HepG2 (cell line): Measurements from ENCODE around the gene MYRFL. TPM values are rescaled to one million over a fixed set of nuclear protein-coding genes. Genes with fewer than 3 reads are reported as not detected.

Source experiments
- ATAC-seq: fragments of 200-7000 bp; cut with Tn5 transposase; 3 replicates; pipeline ENCODE4 v1.9.1; 2020; ENCODE audit warnings: mild to moderate bottlenecking, moderate library complexity
- BruUV-seq: library from RNA; stranded (reverse); fragments of 400-500 nt; replicated peaks from 2 replicates; lab custom pipeline; 2021; lab: Mats Ljungman, UMichigan
- CTCF ChIA-PET: fragments of 300-600 bp; formaldehyde crosslinking; extraction: SDS; loops from one replicate; lab custom pipeline; 2021; ENCODE audit warnings: low total read pairs, inconsistent platforms, low intra/inter-chr PET ratio; lab: Yijun Ruan, JAX
- POLR2A ChIA-PET: fragments of 350-600 bp; sonication (Branson Sonifier 250); formaldehyde crosslinking; loops from one replicate; lab custom pipeline; 2020; ENCODE audit warnings: antibody characterized with exemption, inconsistent platforms; lab: Yijun Ruan, JAX
- DNase-seq: peaks from one replicate; pipeline ENCODE4 v3.0.0-alpha.2; 2015; ENCODE audit warnings: low spot score
- FAIRE-seq: peaks from 3 replicates; lab custom pipeline; 2011; peaks lifted over from hg19 to GRCh38; lab: Jason Lieb, UNC
- H2AFZ ChIP-seq: one replicate; pipeline ENCODE4 v1.6.1; 2011; ENCODE audit warnings: low read length, inconsistent platforms
- H3K27ac ChIP-seq: fragments of 300-600 bp; 3 replicates; pipeline ENCODE4 v1.8.0; 2011; ENCODE audit warnings: mixed run types, mild to moderate bottlenecking, mixed read lengths, low read length, inconsistent platforms; ENCODE audit not compliant: insufficient read depth; ENCODE audit errors: extremely low read length
- H3K27me3 ChIP-seq, 2 experiments: fragments of 200-600 bp in 1 of 2; 2 replicates in 1 of 2; 3 replicates in 1 of 2; pipeline versions ENCODE4 v1.6.0 to v1.8.0; 2011; ENCODE audit warnings: low read length in 2 of 2, mild to moderate bottlenecking in 2 of 2, moderate library complexity in 2 of 2, inconsistent platforms in 1 of 2; ENCODE audit not compliant: insufficient read depth in 2 of 2, control insufficient read depth in 1 of 2
- H3K36me3 ChIP-seq, 2 experiments: fragments of 200-600 bp in 1 of 2; replicated peaks in 1 of 2; 2 replicates in 1 of 2; 3 replicates in 1 of 2; pipeline versions ENCODE4 v1.5.1 to v1.8.0; 2011; ENCODE audit warnings: low read length in 2 of 2, inconsistent platforms in 1 of 2; ENCODE audit not compliant: insufficient read depth in 2 of 2, control insufficient read depth in 1 of 2
- H3K4me1 ChIP-seq: 2 replicates; pipeline ENCODE4 v1.5.1; 2012; ENCODE audit warnings: low read length, inconsistent platforms; ENCODE audit not compliant: insufficient read depth
- H3K4me2 ChIP-seq: 2 replicates; pipeline ENCODE4 v1.6.0; 2011; ENCODE audit warnings: low read depth, low read length, inconsistent platforms
- H3K4me3 ChIP-seq, 3 experiments: fragments of 200-600 bp in 1 of 3; sonication (generic), shearing (Covaris generic) in 1 of 3; replicated peaks in 1 of 3; 2 replicates each; pipeline ENCODE4 v1.5.1; 2011 to 2016; ENCODE audit warnings: low read length in 3 of 3, inconsistent platforms in 2 of 3, low read depth in 2 of 3, mild to moderate bottlenecking in 2 of 3, control low read depth in 1 of 3, mixed read lengths in 1 of 3; ENCODE audit not compliant: insufficient read depth in 1 of 3
- H3K79me2 ChIP-seq: one replicate; pipeline ENCODE4 v1.6.1; 2011; ENCODE audit warnings: low read length, inconsistent platforms; ENCODE audit not compliant: insufficient read depth
- H3K9ac ChIP-seq: 2 replicates; pipeline ENCODE4 v1.6.0; 2011; ENCODE audit warnings: mild to moderate bottlenecking, low read depth, low read length, inconsistent platforms; ENCODE audit not compliant: insufficient read depth
- H3K9me3 ChIP-seq: 2 replicates; pipeline ENCODE4 v1.5.1; 2012; ENCODE audit warnings: mild to moderate bottlenecking, low read length
- H4K20me1 ChIP-seq: 2 replicates; pipeline ENCODE4 v1.6.0; 2011; ENCODE audit warnings: inconsistent platforms, mild to moderate bottlenecking, low read length, moderate library complexity; ENCODE audit not compliant: insufficient read depth
- MAF1 ChIP-seq: sonication (generic); formaldehyde crosslinking; IDR thresholded peaks from 2 replicates; pipeline ENCODE4 v1.5.0; 2020; ENCODE audit warnings: missing genetic modification reagents, borderline replicate concordance
- MAFK ChIP-seq, 2 experiments: IDR thresholded peaks in 1 of 2; conservative IDR thresholded peaks in 1 of 2; 2 replicates each; pipeline ENCODE4 v1.6.1; 2011; ENCODE audit warnings: improper control_type of control experiment in 2 of 2, low read length in 2 of 2
- MATR3 ChIP-seq: sonication (generic); formaldehyde crosslinking; IDR thresholded peaks from 2 replicates; pipeline ENCODE4 v1.4.0; 2020; ENCODE audit warnings: missing genetic modification reagents
- ZNF431 ChIP-seq: sonication (generic); formaldehyde crosslinking; IDR thresholded peaks from 2 replicates; pipeline ENCODE4 v1.9.0; 2022; ENCODE audit warnings: missing genetic modification reagents, low read depth, mild to moderate bottlenecking, borderline replicate concordance
- ZNF552 ChIP-seq: sonication (generic); formaldehyde crosslinking; IDR thresholded peaks from 2 replicates; pipeline ENCODE4 v1.9.0; 2022; ENCODE audit warnings: missing genetic modification reagents, mild to moderate bottlenecking, borderline replicate concordance
- ZNF564 ChIP-seq: sonication (generic); formaldehyde crosslinking; IDR thresholded peaks from 2 replicates; pipeline ENCODE4 v1.8.1; 2023; ENCODE audit warnings: mild to moderate bottlenecking, missing genetic modification reagents
- WGBS: methylation state at CpG from one replicate; pipeline ENCODE4 v1.1.6; 2017; ENCODE audit warnings: low lambda C conversion rate; 5-methylcytosine and 5-hydroxymethylcytosine counted together
- in situ Hi-C: cut with HindIII; loops from 2 replicates; pipeline ENCODE4 v1.10.0; 2017; ENCODE audit warnings: low pct_unique_long_range_greater_than_20kb; ENCODE audit not compliant: extremely low pct_ligation_motif_present
- intact Hi-C: fragments of 100-400 bp; cut with micrococcal nuclease; formaldehyde crosslinking; loops from one replicate; pipeline ENCODE4 v1.10.0; 2022; ENCODE audit not compliant: unreplicated experiment
- polyA plus RNA-seq, 8 experiments: library from polyadenylated mRNA; depleted of rRNA in 3 of 8; stranded (reverse) in 7 of 8; unstranded in 1 of 8; fragments of >200 nt; fragmentation: Illumina TruSeq in 4 of 8; extraction: Trizol in 4 of 8; gene quantifications; 2 replicates each; pipeline versions ENCODE4 v1.2.1 to v1.2.3, GENCODE V29; 2011 to 2016; ENCODE audit warnings: low read depth in 4 of 8, missing spikeins in 1 of 8, mixed read lengths in 1 of 8; ENCODE audit not compliant: insufficient read depth in 1 of 8
- total RNA-seq, 5 experiments: library from RNA; depleted of rRNA; stranded (reverse); fragments of >200 nt; fragmentation: Illumina TruSeq; extraction: Trizol; gene quantifications; 2 replicates each; pipeline ENCODE4 v1.2.3, GENCODE V29; 2016; ENCODE audit warnings: low read depth in 1 of 5
- TF ChIP-seq, protein P1 (sequence below): sonication (generic); formaldehyde crosslinking; IDR thresholded peaks from 2 replicates; pipeline ENCODE4 v1.5.1; 2020; ENCODE audit warnings: mild to moderate bottlenecking, missing genetic modification reagents
- TF ChIP-seq, protein P2 (sequence below): sonication (generic); formaldehyde crosslinking; IDR thresholded peaks from 2 replicates; pipeline ENCODE4 v1.5.0; 2020; ENCODE audit warnings: mild to moderate bottlenecking, missing genetic modification reagents, borderline replicate concordance

The MYRFL gene
- total and polyA plus RNA-seq, 2 of the 13 experiments (the other 11 are each of a cell fraction or from before 2014, with no cell fraction given), result 0.09 to 0.11 TPM

DNA sequence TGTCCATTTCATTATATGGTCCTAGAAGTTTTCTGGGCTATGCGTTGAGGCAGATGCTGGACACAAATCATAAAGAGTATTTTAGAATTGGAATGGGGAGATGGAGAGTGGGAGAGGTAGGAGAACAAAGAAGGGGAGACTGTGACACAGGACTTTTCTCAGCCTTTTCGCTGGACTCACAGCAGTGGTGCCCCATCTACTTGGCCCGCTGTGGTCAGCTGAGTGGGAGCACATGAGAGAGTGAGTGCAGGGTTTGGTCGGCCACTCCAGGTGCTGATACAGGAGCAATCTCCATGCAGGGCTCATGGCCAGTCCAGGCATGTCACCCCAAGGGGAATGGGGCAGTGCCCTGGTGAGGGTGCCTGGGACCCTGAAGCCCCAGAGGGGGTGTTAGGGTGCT, 109.0 kb downstream of the MYRFL start:
- POLR2A ChIA-PET, result no interaction called here
- ATAC-seq (no peak), FAIRE-seq (no peak), DNase-seq (no peak)
- H3K36me3 ChIP-seq, result no peaks in the 10 kb centered on the region
- H3K79me2 ChIP-seq, result no peaks in the 10 kb centered on the region
- no peak overlapping the region for H3K4me2 ChIP-seq
- H2AFZ ChIP-seq, result no peak overlapping the region
- H3K4me3 ChIP-seq, result no peak overlapping the region
- BruUV-seq, result no TSS peak
- H3K9ac ChIP-seq, result no peak overlapping the region
- no peaks in the 10 kb centered on the region for H3K9me3 ChIP-seq
- no peak overlapping the region for H3K27ac ChIP-seq
- CTCF ChIA-PET, result no interaction called here
- H3K4me1 ChIP-seq, result no peaks in the 10 kb centered on the region
- WGBS, result 11% methylated on average over 4 of the region's 4 CpGs
- H4K20me1 ChIP-seq, result no peaks in the 10 kb centered on the region
- peaks cover 0 to 6% of the 10 kb centered on the region in 2 experiments; a peak in 3 of 5 replicates for H3K27me3 ChIP-seq
- TF ChIP-seq ZNF552 (CRISPR knock-in tag) (no peak), ZNF431 (CRISPR knock-in tag) (no peak)
- TF ChIP-seq, all 625 proteins: peak for 0
- intact Hi-C loops (no loop called here), in situ Hi-C loops (no loop called here)

DNA sequence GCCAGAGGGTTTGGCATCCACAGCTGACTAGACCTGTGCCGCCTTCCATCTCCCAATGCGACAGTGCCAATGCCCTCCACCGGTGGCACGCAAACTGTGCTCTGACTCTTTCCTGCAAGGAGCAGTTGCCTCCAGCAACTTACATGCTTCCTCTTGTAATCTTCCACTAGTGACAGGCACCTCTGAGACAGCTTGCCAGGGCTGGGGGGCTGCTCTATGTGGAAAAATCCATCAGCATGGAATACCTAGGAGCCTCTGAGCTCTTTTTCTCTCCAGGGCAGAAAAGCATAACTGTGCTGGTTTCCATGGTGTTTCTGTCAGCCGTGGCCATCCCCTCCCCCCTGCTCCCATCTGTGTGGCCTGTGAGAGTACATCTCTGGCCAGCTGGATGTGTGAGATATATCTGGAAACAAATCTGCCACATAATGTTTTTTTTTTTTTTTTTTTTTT, 110.6 kb downstream of the MYRFL start:
- Histone ChIP-seq H2AFZ (no peak overlapping the region), H3K27me3 (peaks cover 0 to 3% of the 10 kb centered on the region in 2 experiments; a peak in 3 of 5 replicates), H3K4me2 (no peak overlapping the region), H3K9me3 (no peaks in the 10 kb centered on the region), H3K4me1 (no peaks in the 10 kb centered on the region), H4K20me1 (no peaks in the 10 kb centered on the region), H3K9ac (no peak overlapping the region), H3K4me3 (no peak overlapping the region), H3K79me2 (no peaks in the 10 kb centered on the region), H3K36me3 (no peaks in the 10 kb centered on the region), H3K27ac (no peak overlapping the region)
- BruUV-seq, result no TSS peak
- no peak for FAIRE-seq
- ChIA-PET POLR2A (no interaction called here), CTCF (no interaction called here)
- 45% methylated on average over 5 of the region's 5 CpGs for WGBS
- ATAC-seq, result no peak
- in situ Hi-C loops, result no loop called here
- no peak for DNase-seq
- intact Hi-C loops, result no loop called here
- TF ChIP-seq, protein P1, sequence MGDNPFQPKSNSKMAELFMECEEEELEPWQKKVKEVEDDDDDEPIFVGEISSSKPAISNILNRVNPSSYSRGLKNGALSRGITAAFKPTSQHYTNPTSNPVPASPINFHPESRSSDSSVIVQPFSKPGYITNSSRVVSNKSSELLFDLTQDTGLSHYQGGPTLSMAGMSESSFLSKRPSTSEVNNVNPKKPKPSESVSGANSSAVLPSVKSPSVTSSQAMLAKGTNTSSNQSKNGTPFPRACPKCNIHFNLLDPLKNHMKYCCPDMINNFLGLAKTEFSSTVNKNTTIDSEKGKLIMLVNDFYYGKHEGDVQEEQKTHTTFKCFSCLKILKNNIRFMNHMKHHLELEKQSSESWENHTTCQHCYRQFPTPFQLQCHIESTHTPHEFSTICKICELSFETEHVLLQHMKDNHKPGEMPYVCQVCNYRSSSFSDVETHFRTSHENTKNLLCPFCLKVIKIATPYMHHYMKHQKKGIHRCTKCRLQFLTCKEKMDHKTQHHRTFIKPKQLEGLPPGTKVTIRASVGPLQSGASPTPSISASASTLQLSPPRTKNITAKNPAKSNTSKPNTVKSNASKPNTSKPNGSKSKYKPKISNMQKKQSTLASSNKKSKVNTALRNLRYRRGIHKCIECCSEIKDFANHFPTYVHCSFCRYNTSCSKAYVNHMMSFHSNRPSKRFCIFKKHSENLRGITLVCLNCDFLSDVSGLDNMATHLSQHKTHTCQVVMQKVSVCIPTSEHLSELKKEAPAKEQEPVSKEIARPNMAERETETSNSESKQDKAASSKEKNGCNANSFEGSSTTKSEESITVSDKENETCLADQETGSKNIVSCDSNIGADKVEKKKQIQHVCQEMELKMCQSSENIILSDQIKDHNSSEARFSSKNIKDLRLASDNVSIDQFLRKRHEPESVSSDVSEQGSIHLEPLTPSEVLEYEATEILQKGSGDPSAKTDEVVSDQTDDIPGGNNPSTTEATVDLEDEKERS (CRISPR knock-in tag), result no peak
- TF ChIP-seq, protein P2, sequence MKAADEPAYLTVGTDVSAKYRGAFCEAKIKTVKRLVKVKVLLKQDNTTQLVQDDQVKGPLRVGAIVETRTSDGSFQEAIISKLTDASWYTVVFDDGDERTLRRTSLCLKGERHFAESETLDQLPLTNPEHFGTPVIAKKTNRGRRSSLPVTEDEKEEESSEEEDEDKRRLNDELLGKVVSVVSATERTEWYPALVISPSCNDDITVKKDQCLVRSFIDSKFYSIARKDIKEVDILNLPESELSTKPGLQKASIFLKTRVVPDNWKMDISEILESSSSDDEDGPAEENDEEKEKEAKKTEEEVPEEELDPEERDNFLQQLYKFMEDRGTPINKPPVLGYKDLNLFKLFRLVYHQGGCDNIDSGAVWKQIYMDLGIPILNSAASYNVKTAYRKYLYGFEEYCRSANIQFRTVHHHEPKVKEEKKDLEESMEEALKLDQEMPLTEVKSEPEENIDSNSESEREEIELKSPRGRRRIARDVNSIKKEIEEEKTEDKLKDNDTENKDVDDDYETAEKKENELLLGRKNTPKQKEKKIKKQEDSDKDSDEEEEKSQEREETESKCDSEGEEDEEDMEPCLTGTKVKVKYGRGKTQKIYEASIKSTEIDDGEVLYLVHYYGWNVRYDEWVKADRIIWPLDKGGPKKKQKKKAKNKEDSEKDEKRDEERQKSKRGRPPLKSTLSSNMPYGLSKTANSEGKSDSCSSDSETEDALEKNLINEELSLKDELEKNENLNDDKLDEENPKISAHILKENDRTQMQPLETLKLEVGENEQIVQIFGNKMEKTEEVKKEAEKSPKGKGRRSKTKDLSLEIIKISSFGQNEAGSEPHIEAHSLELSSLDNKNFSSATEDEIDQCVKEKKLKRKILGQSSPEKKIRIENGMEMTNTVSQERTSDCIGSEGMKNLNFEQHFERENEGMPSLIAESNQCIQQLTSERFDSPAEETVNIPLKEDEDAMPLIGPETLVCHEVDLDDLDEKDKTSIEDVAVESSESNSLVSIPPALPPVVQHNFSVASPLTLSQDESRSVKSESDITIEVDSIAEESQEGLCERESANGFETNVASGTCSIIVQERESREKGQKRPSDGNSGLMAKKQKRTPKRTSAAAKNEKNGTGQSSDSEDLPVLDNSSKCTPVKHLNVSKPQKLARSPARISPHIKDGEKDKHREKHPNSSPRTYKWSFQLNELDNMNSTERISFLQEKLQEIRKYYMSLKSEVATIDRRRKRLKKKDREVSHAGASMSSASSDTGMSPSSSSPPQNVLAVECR (CRISPR knock-in tag), result no peak
- TF ChIP-seq MAF1 (CRISPR knock-in tag), result no peak
- no peak for TF ChIP-seq ZNF564 (CRISPR knock-in tag)
- TF ChIP-seq MAFK (conservative IDR thresholded peaks at IDR 0.05 in 1 of 2, IDR thresholded peaks at IDR 0.05 in 1 of 2; ENCODE audit: low read length in 2 of 2), result no peak
- TF ChIP-seq MATR3 (CRISPR knock-in tag), result no peak
